Endothelial cell of umbilical vein (primary cell): Measurements from ENCODE around the gene PRRT1B. TPM values are rescaled to one million over a fixed set of nuclear protein-coding genes. Genes with fewer than 3 reads are reported as not detected.

Experiments used
- Bru-seq: library from RNA; stranded (reverse); fragments of 400-500 nt; gene quantifications from one replicate; lab custom pipeline; 2021; lab: Mats Ljungman, UMichigan
- BruChase-seq, 2 experiments: library from RNA; stranded (reverse); fragments of 400-500 nt; gene quantifications; one replicate each; lab custom pipeline; 2021; lab: Mats Ljungman, UMichigan
- BruUV-seq: library from RNA; stranded (reverse); fragments of 400-500 nt; replicated peaks from 2 replicates; lab custom pipeline; 2021; lab: Mats Ljungman, UMichigan
- CTCF ChIA-PET: fragments of 300-600, 350-600 bp; sonication (Branson Sonifier 250); formaldehyde crosslinking; loops from one replicate; lab custom pipeline; 2021; ENCODE audit warnings: antibody characterized with exemption, inconsistent platforms; lab: Charles Lee
- POLR2A ChIA-PET: fragments of 300-600, 350-600 bp; sonication (Branson Sonifier 250); formaldehyde crosslinking; loops from one replicate; lab custom pipeline; 2021; ENCODE audit warnings: antibody characterized with exemption, inconsistent platforms; lab: Charles Lee
- DNase-seq: peaks from one replicate; pipeline ENCODE4 v3.0.0-alpha.2; 2011; ENCODE audit warnings: low read depth, low spot score
- FAIRE-seq: peaks from 2 replicates; lab custom pipeline; 2011; peaks lifted over from hg19 to GRCh38; lab: Jason Lieb, UNC
- H2AFZ ChIP-seq: 2 replicates; pipeline ENCODE4 v1.6.0; 2012; ENCODE audit warnings: low read depth, low read length, control low read depth, inconsistent platforms
- H3K27ac ChIP-seq: 2 replicates; pipeline ENCODE4 v1.5.1; 2011; ENCODE audit warnings: low read depth, mild to moderate bottlenecking, control low read depth, low read length, moderate library complexity; ENCODE audit not compliant: insufficient read depth
- H3K27me3 ChIP-seq, 2 experiments: 2 replicates each; pipeline versions ENCODE4 v1.6.0 to v1.6.1; 2011; ENCODE audit warnings: low read length in 2 of 2, mixed read lengths in 1 of 2; ENCODE audit not compliant: control insufficient read depth in 2 of 2, insufficient read depth in 2 of 2
- H3K36me3 ChIP-seq, 2 experiments: 2 replicates in 1 of 2; 3 replicates in 1 of 2; pipeline ENCODE4 v1.5.1; 2011; ENCODE audit warnings: low read length in 2 of 2, mild to moderate bottlenecking in 1 of 2, moderate library complexity in 1 of 2; ENCODE audit not compliant: control insufficient read depth in 2 of 2, insufficient read depth in 2 of 2; ENCODE audit errors: extremely low read depth in 1 of 2
- H3K4me1 ChIP-seq: 3 replicates; pipeline ENCODE4 v1.5.1; 2011; ENCODE audit warnings: mild to moderate bottlenecking, low read length; ENCODE audit not compliant: control insufficient read depth, insufficient read depth; ENCODE audit errors: extremely low read depth
- H3K4me2 ChIP-seq: 2 replicates; pipeline ENCODE4 v1.6.1; 2011; ENCODE audit warnings: low read length, control low read depth, mixed read lengths; ENCODE audit not compliant: insufficient read depth
- H3K4me3 ChIP-seq, 3 experiments: fragments of 200-600 bp in 1 of 3; sonication (generic), shearing (Covaris generic) in 1 of 3; replicated peaks in 1 of 3; 2 replicates each; pipeline ENCODE4 v1.5.1; 2011 to 2016; ENCODE audit warnings: control low read depth in 3 of 3, low read length in 3 of 3, mild to moderate bottlenecking in 2 of 3, inconsistent platforms in 1 of 3, low read depth in 1 of 3, moderate library complexity in 1 of 3; ENCODE audit not compliant: insufficient read depth in 1 of 3
- H3K79me2 ChIP-seq: 2 replicates; pipeline ENCODE4 v1.6.0; 2012; ENCODE audit warnings: low read length, inconsistent platforms; ENCODE audit not compliant: control insufficient read depth, insufficient read depth
- H3K9ac ChIP-seq: replicated peaks from 2 replicates; pipeline ENCODE3; 2011; ENCODE audit warnings: low read length, control low read depth; ENCODE audit not compliant: insufficient read depth; ENCODE audit errors: extremely low read depth
- H3K9me1 ChIP-seq: replicated peaks from 3 replicates; pipeline ENCODE4 v1.6.0; 2011; ENCODE audit warnings: mild to moderate bottlenecking, low read length; ENCODE audit not compliant: control insufficient read depth, insufficient read depth; ENCODE audit errors: extremely low read depth
- H3K9me3 ChIP-seq: replicated peaks from 2 replicates; pipeline ENCODE4 v1.5.1; 2012; ENCODE audit warnings: low read length, inconsistent platforms; ENCODE audit not compliant: control insufficient read depth, insufficient read depth
- H4K20me1 ChIP-seq: replicated peaks from 2 replicates; pipeline ENCODE3; 2011; ENCODE audit warnings: mild to moderate bottlenecking, low read length; ENCODE audit not compliant: control insufficient read depth, insufficient read depth; ENCODE audit errors: extremely low read depth
- CTCF ChIP-seq, 2 donors: IDR thresholded peaks; 1 replicate in 1 of 2; 2 replicates in 1 of 2; pipeline ENCODE4 v1.5.1; 2011; ENCODE audit warnings: low read length in 2 of 2, mild to moderate bottlenecking in 2 of 2, moderate library complexity in 2 of 2, control low read depth in 1 of 2, inconsistent platforms in 1 of 2, low read depth in 1 of 2; ENCODE audit not compliant: insufficient read depth in 1 of 2; ENCODE audit errors: extremely low read depth in 1 of 2
- EZH2 ChIP-seq: IDR thresholded peaks from 2 replicates; pipeline ENCODE4 v1.6.1; 2012; ENCODE audit warnings: borderline replicate concordance, low read depth, mild to moderate bottlenecking, moderate library complexity, low read length, inconsistent platforms; ENCODE audit not compliant: severe bottlenecking
- GATA2 ChIP-seq: IDR thresholded peaks from 2 replicates; pipeline ENCODE4 v1.7.0; 2011; ENCODE audit warnings: low read depth, mild to moderate bottlenecking, moderate library complexity, mixed read lengths, low read length; ENCODE audit not compliant: insufficient read length, insufficient read depth
- JUN ChIP-seq: IDR thresholded peaks from 2 replicates; pipeline ENCODE4 v1.6.1; 2011; ENCODE audit warnings: borderline replicate concordance, low read depth; ENCODE audit not compliant: insufficient read length, insufficient read depth
- MYC ChIP-seq: IDR thresholded peaks from one replicate; pipeline ENCODE4 v1.6.1; 2011; ENCODE audit warnings: mild to moderate bottlenecking, low read depth, low read length
- POLR2AphosphoS5 ChIP-seq: IDR thresholded peaks from 2 replicates; pipeline ENCODE4 v1.6.1; 2012; ENCODE audit warnings: low read depth, mild to moderate bottlenecking, control low read depth, low read length, moderate library complexity; ENCODE audit not compliant: insufficient read depth
- dilution Hi-C: fragments of 300-500 bp; cut with MboI; formaldehyde crosslinking; loops from one replicate; pipeline ENCODE4 v1.15.0; 2019; ENCODE audit warnings: low sequenced_read_pairs; ENCODE audit not compliant: extremely low pct_ligation_motif_present
- intact Hi-C: fragments of 100-400 bp; cut with micrococcal nuclease; formaldehyde crosslinking; loops from one replicate; pipeline ENCODE4 v1.10.0; 2022
- long read RNA-seq: library from polyadenylated mRNA; stranded (forward); transcript quantifications from one replicate; pipeline ENCODE4 v2.0.0, GENCODE V29; 2021
- polyA minus RNA-seq, 3 experiments: library from RNA; depleted of rRNA, polyadenylated mRNA; stranded (reverse); fragments of >200 nt; gene quantifications; 1 replicate in 1 of 3; 2 replicates in 2 of 3; pipeline ENCODE4 v1.2.3, GENCODE V29; 2011
- polyA plus RNA-seq, 4 experiments: library from polyadenylated mRNA; depleted of rRNA in 3 of 4; stranded (reverse) in 3 of 4; unstranded in 1 of 4; fragments of >200 nt; gene quantifications; 2 replicates each; pipeline versions ENCODE4 v1.2.1 to v1.2.3, GENCODE V29; 2011 to 2012; ENCODE audit warnings: missing spikeins in 1 of 4
- total RNA-seq: library from RNA; stranded (reverse); gene quantifications from 2 replicates; pipeline ENCODE4 v1.2.3, GENCODE V29; 2021

PRRT1B gene
- not detected in 2 replicates for total RNA-seq
- not detected in 2 replicates for polyA plus RNA-seq
- polyA plus RNA-seq (2011; cell fraction: cytosol; rRNA removed), result not detected in 2 replicates
- not detected in 2 replicates for polyA plus RNA-seq (2011; cell fraction: nucleus; rRNA removed)
- not detected in 2 replicates for polyA plus RNA-seq (2012)
- polyA minus RNA-seq, result not detected in 2 replicates
- polyA minus RNA-seq (2011; cell fraction: cytosol; rRNA and poly(A)+ RNA removed), result not detected
- not detected in 2 replicates for polyA minus RNA-seq (2011; cell fraction: nucleus; rRNA and poly(A)+ RNA removed)
- Bru-seq, nascent RNA, result not detected
- BruChase-seq, experiment 1, labeled RNA remaining after a 6-hour chase, result percentile 38 among the genes with signal in this experiment
- percentile 6 among the genes with signal in this experiment for BruChase-seq, experiment 2, labeled RNA remaining after a 2-hour chase
- long read RNA-seq, result 0 reads

DNA sequence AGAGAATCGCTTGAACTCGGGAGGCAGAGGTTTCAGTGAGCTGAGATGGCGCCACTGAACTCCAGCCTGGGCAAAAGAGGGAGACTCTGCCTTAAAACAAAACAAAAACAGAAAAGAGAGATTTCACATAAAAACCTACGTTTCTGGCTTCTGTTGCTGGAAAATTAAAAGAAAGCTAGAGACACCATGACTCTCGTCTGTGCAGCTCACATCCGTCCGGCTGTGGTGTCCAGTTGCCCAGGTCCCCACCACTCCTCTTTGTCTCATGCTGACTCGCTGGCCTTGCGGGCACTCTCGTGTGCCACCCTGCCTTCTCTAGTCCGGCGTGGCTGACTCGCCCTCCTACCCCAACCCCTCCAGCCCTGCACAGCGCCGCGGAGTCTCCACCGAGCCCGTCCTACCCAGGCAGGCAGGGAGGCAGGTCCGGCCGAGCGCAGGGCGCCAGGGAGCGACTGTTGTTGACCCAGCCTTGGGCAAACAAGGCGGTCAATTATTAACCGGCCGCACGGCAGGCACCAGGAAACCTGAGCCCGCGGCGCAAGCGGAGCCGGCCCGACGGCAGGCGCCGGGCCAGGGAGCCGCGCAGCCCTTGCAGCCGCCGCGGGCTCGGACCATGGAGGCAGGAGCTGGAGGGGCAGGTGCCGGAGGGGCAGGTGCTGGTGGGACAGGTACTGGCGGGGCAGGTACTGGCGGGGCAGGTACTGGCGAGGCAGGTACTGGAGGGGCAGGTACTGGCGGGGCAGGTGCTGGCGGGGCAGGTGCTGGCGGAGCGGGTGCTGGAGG is at the start of gene PRRT1B:
PRRT1B (plus strand) TSS at position 521 of the 783 bp plus-strand sequence; CDS start at position 614, 93 bp downstream.
- no peak for TF ChIP-seq JUN
- TF ChIP-seq CTCF (IDR thresholded peaks at IDR 0.05; ENCODE audit: extremely low read depth in 1 of 2, insufficient read depth in 1 of 2, low read depth in 1 of 2, low read length in 2 of 2), result no peak
- TF ChIP-seq GATA2, result no peak
- peak; percentile 91 for TF ChIP-seq EZH2
- no peak for TF ChIP-seq MYC
- TF ChIP-seq POLR2AphosphoS5, result no peak
- intact Hi-C loops (no loop called here), dilution Hi-C loops (no loop called here)
- H3K9ac ChIP-seq, result no peak within 1 kb of the TSS
- H3K4me3 ChIP-seq, result no peak within 1 kb of the TSS
- peaks cover 30 to 34% of the 10 kb centered on the region in 2 experiments for H3K27me3 ChIP-seq
- POLR2A ChIA-PET, result no interaction called here
- no peak within 1 kb of the TSS for H3K27ac ChIP-seq
- no peak within 1 kb of the TSS for H3K4me2 ChIP-seq
- DNase-seq (no peak), FAIRE-seq (no peak)
- no peaks in the 10 kb centered on the region for H3K9me3 ChIP-seq
- CTCF ChIA-PET, result interaction anchor here (1.2 kb wide), 1 partner anchor 195 kb away, joined by 3 read pairs; no protein-coding TSS in a partner anchor
- H3K9me1 ChIP-seq, result no peaks in the 10 kb centered on the region
- H3K36me3 ChIP-seq, result no peaks in the 10 kb centered on the region
- H2AFZ ChIP-seq, result no peak within 1 kb of the TSS
- no peaks in the 10 kb centered on the region for H3K79me2 ChIP-seq
- peaks cover 3% of the 10 kb centered on the region for H3K4me1 ChIP-seq
- no TSS peak for BruUV-seq
- no peaks in the 10 kb centered on the region for H4K20me1 ChIP-seq
